ENCODE data around the gene UBE3B.

The UBE3B gene

GRCh38 chr12:109493090-109493489 is 15.7 kb downstream of the UBE3B start:
- no peak for FAIRE-seq

GRCh38 chr12:109493938-109494337 is 16.5 kb downstream of the UBE3B start:
- no peak for FAIRE-seq
- DNase-seq (ENCODE audit: insufficient read length): no peak
- no peak for TF ChIP-seq TAF1 (IDR thresholded peaks at IDR 0.05; ENCODE audit: borderline replicate concordance, low read depth, low read length)
- TF ChIP-seq POLR2A (IDR thresholded peaks at IDR 0.05; ENCODE audit: low read depth, low read length): no peak
- no peak for TF ChIP-seq POLR2AphosphoS5 (IDR thresholded peaks at IDR 0.05; ENCODE audit: low read depth, low read length)

More at GRCh38 chr12:109493090-109493489, 15.7 kb downstream of the UBE3B start:
- TF ChIP-seq TAF1 (IDR thresholded peaks at IDR 0.05; ENCODE audit: borderline replicate concordance, low read depth, low read length): no peak
- no peak for TF ChIP-seq POLR2A (IDR thresholded peaks at IDR 0.05; ENCODE audit: low read depth, low read length)
- TF ChIP-seq POLR2AphosphoS5 (IDR thresholded peaks at IDR 0.05; ENCODE audit: low read depth, low read length): no peak
- no peak for DNase-seq (ENCODE audit: insufficient read length)

- no peak for FAIRE-seq
- TF ChIP-seq POLR2A (IDR thresholded peaks at IDR 0.05; ENCODE audit: low read depth, low read length) (no peak), TAF1 (IDR thresholded peaks at IDR 0.05; ENCODE audit: borderline replicate concordance, low read depth, low read length) (no peak), POLR2AphosphoS5 (IDR thresholded peaks at IDR 0.05; ENCODE audit: low read depth, low read length) (no peak)
- no peak for DNase-seq (ENCODE audit: insufficient read length)
These were observed 17.0 kb downstream of the UBE3B start for GRCh38 chr12:109494348-109494881.

- DNase-seq (ENCODE audit: insufficient read length): no peak
- no peak for TF ChIP-seq POLR2AphosphoS5 (IDR thresholded peaks at IDR 0.05; ENCODE audit: low read depth, low read length)
- TF ChIP-seq TAF1 (IDR thresholded peaks at IDR 0.05; ENCODE audit: borderline replicate concordance, low read depth, low read length): no peak
- TF ChIP-seq POLR2A (IDR thresholded peaks at IDR 0.05; ENCODE audit: low read depth, low read length): no peak
- FAIRE-seq: no peak
These were observed 17.6 kb downstream of the UBE3B start for GRCh38 chr12:109495012-109495411.

- TF ChIP-seq POLR2A (IDR thresholded peaks at IDR 0.05; ENCODE audit: low read depth, low read length) (no peak), TAF1 (IDR thresholded peaks at IDR 0.05; ENCODE audit: borderline replicate concordance, low read depth, low read length) (no peak), POLR2AphosphoS5 (IDR thresholded peaks at IDR 0.05; ENCODE audit: low read depth, low read length) (no peak)
- DNase-seq (ENCODE audit: insufficient read length) (no peak), FAIRE-seq (no peak)
These were observed 18.9 kb downstream of the UBE3B start for GRCh38 chr12:109496306-109496705.

- FAIRE-seq (no peak), DNase-seq (ENCODE audit: insufficient read length) (no peak)
- TF ChIP-seq POLR2AphosphoS5 (IDR thresholded peaks at IDR 0.05; ENCODE audit: low read depth, low read length) (no peak), TAF1 (IDR thresholded peaks at IDR 0.05; ENCODE audit: borderline replicate concordance, low read depth, low read length) (no peak), POLR2A (IDR thresholded peaks at IDR 0.05; ENCODE audit: low read depth, low read length) (no peak)
These were observed 20.2 kb downstream of the UBE3B start for GRCh38 chr12:109497675-109498074.

- TF ChIP-seq POLR2AphosphoS5 (IDR thresholded peaks at IDR 0.05; ENCODE audit: low read depth, low read length) (no peak), TAF1 (IDR thresholded peaks at IDR 0.05; ENCODE audit: borderline replicate concordance, low read depth, low read length) (no peak), POLR2A (IDR thresholded peaks at IDR 0.05; ENCODE audit: low read depth, low read length) (no peak)
These were observed 23.2 kb downstream of the UBE3B start for GRCh38 chr12:109500406-109501185.

GRCh38 chr12:109501299-109501698 is 23.9 kb downstream of the UBE3B start:
- no peak for DNase-seq (ENCODE audit: insufficient read length)
- no peak for FAIRE-seq
- no peak for TF ChIP-seq TAF1 (IDR thresholded peaks at IDR 0.05; ENCODE audit: borderline replicate concordance, low read depth, low read length)

More at GRCh38 chr12:109500406-109501185, 23.2 kb downstream of the UBE3B start:
- FAIRE-seq (no peak), DNase-seq (ENCODE audit: insufficient read length) (no peak)

GRCh38 chr12:109502332-109502731 is 24.9 kb downstream of the UBE3B start:
- TF ChIP-seq POLR2AphosphoS5 (IDR thresholded peaks at IDR 0.05; ENCODE audit: low read depth, low read length) (no peak), TAF1 (IDR thresholded peaks at IDR 0.05; ENCODE audit: borderline replicate concordance, low read depth, low read length) (no peak), POLR2A (IDR thresholded peaks at IDR 0.05; ENCODE audit: low read depth, low read length) (no peak)
- no peak for FAIRE-seq
- DNase-seq (ENCODE audit: insufficient read length): no peak

GRCh38 chr12:109503611-109504010 is 26.2 kb downstream of the UBE3B start:
- TF ChIP-seq POLR2A (IDR thresholded peaks at IDR 0.05; ENCODE audit: low read depth, low read length) (no peak), POLR2AphosphoS5 (IDR thresholded peaks at IDR 0.05; ENCODE audit: low read depth, low read length) (no peak), TAF1 (IDR thresholded peaks at IDR 0.05; ENCODE audit: borderline replicate concordance, low read depth, low read length) (no peak)
- DNase-seq (ENCODE audit: insufficient read length): no peak
- no peak for FAIRE-seq

GRCh38 chr12:109504068-109504467 is 26.6 kb downstream of the UBE3B start:
- TF ChIP-seq POLR2AphosphoS5 (IDR thresholded peaks at IDR 0.05; ENCODE audit: low read depth, low read length) (no peak), POLR2A (IDR thresholded peaks at IDR 0.05; ENCODE audit: low read depth, low read length) (no peak), TAF1 (IDR thresholded peaks at IDR 0.05; ENCODE audit: borderline replicate concordance, low read depth, low read length) (no peak)
- DNase-seq (ENCODE audit: insufficient read length): no peak
- no peak for FAIRE-seq

- no peak for FAIRE-seq
- no peak for DNase-seq (ENCODE audit: insufficient read length)
- TF ChIP-seq POLR2AphosphoS5 (IDR thresholded peaks at IDR 0.05; ENCODE audit: low read depth, low read length) (no peak), POLR2A (IDR thresholded peaks at IDR 0.05; ENCODE audit: low read depth, low read length) (no peak), TAF1 (IDR thresholded peaks at IDR 0.05; ENCODE audit: borderline replicate concordance, low read depth, low read length) (no peak)
These were observed 32.8 kb downstream of the UBE3B start for GRCh38 chr12:109510196-109510595.
